ENCODE measurements around the gene NQO1. TPM values are rescaled to one million over a fixed set of nuclear protein-coding genes. Genes with fewer than 3 reads are reported as not detected.

The NQO1 gene
- total and polyA plus RNA-seq, 2 of the 8 experiments (the other 6 are each of a cell fraction or from before 2014, with no cell fraction given), result 32.7 to 45.7 TPM

GRCh38 chr16:69732101-69732500, 5.7 kb upstream of the NQO1 start:
- Histone ChIP-seq H3K27ac (ENCODE audit: low read depth, low read length) (no peak overlapping the region), H3K4me2 (ENCODE audit: insufficient read depth in 1 of 2, low read depth in 2 of 2, low read length in 2 of 2) (no peak overlapping the region), H3K36me3 (ENCODE audit: control insufficient read depth in 2 of 4, insufficient read depth in 4 of 4, low read length in 3 of 4) (no peaks in the 10 kb centered on the region), H2AFZ (ENCODE audit: low read length) (no peak overlapping the region), H3K4ac (replicated peaks; ENCODE audit: insufficient read length, low read depth, low read length) (no peak overlapping the region), H4K5ac (ENCODE audit: insufficient read length, low read depth, low read length) (no peak overlapping the region), H4K91ac (replicated peaks; ENCODE audit: insufficient read length, low read length) (no peak overlapping the region), H2BK12ac (ENCODE audit: low read depth, low read length) (no peak overlapping the region), H2AK5ac (ENCODE audit: low read depth, low read length) (no peak overlapping the region), H3K56ac (replicated peaks; ENCODE audit: insufficient read length, low read depth, low read length) (no peak overlapping the region), H4K8ac (ENCODE audit: extremely low read depth, insufficient read depth, low read length) (no peak overlapping the region), H2BK20ac (ENCODE audit: low read length) (no peak overlapping the region), H3K27me3 (replicated peaks in 1 of 4; ENCODE audit: control insufficient read depth in 3 of 4, extremely low read depth in 1 of 4, insufficient read depth in 3 of 4, low read length in 3 of 4) (no peaks in the 10 kb centered on the region), H3K79me2 (ENCODE audit: control insufficient read depth in 1 of 2, insufficient read depth in 2 of 2, low read length in 2 of 2) (no peaks in the 10 kb centered on the region), H3K79me1 (ENCODE audit: low read depth, low read length) (no peaks in the 10 kb centered on the region), H3K14ac (ENCODE audit: insufficient read length) (no peak overlapping the region), H3K4me3 (ENCODE audit: extremely low read depth in 1 of 4, insufficient read depth in 2 of 4, low read depth in 3 of 4, low read length in 4 of 4) (no peak overlapping the region), H3K4me1 (replicated peaks in 1 of 4; ENCODE audit: control insufficient read depth in 3 of 4, insufficient read depth in 4 of 4, low read length in 3 of 4) (peaks cover 0 to 6% (median 4%) of the 10 kb centered on the region in 4 experiments; a peak in 3 of 7 replicates), H3K23ac (ENCODE audit: insufficient read length) (no peak overlapping the region), H2BK5ac (ENCODE audit: low read depth, low read length) (no peak overlapping the region), H2BK120ac (replicated peaks; ENCODE audit: low read depth, low read length) (no peak overlapping the region), H3K9ac (replicated peaks in 1 of 4; ENCODE audit: extremely low read depth in 1 of 4, low read depth in 3 of 4, low read length in 3 of 4) (peak overlapping the region in 1 of 4 experiments; percentile 40; a peak in 1 of 7 replicates), H4K20me1 (replicated peaks in 1 of 2; ENCODE audit: control insufficient read depth in 1 of 2, insufficient read depth in 2 of 2, low read length in 2 of 2) (no peaks in the 10 kb centered on the region), H3K9me3 (ENCODE audit: insufficient read depth in 2 of 2, low read depth in 1 of 2, low read length in 1 of 2) (no peaks in the 10 kb centered on the region), H2BK15ac (ENCODE audit: low read length) (no peak overlapping the region), H3K23me2 (ENCODE audit: low read depth, low read length) (no peaks in the 10 kb centered on the region), H3K18ac (ENCODE audit: extremely low read depth, low read length) (no peak overlapping the region)
- TF ChIP-seq KDM4A (IDR thresholded peaks at IDR 0.05; ENCODE audit: low read depth, low read length, severe bottlenecking) (no peak), RXRA (IDR thresholded peaks at IDR 0.05; ENCODE audit: insufficient read depth, low read depth, low read length) (no peak), ATF2 (IDR thresholded peaks at IDR 0.05; ENCODE audit: low read length) (no peak), SIN3A (conservative IDR thresholded peaks at IDR 0.05 in 1 of 2, IDR thresholded peaks at IDR 0.05 in 1 of 2; ENCODE audit: low read depth in 1 of 2, low read length in 2 of 2) (no peak), RBBP5 (IDR thresholded peaks at IDR 0.05; ENCODE audit: borderline replicate concordance, low read depth, low read length) (no peak)
- ChIA-PET CTCF (ENCODE audit: partially characterized antibody) (interaction anchor here (0.7 to 1.1 kb wide), 3 partner anchors 19 to 68 kb away, joined by 3 read pairs; no protein-coding TSS in a partner anchor), POLR2A (ENCODE audit: partially characterized antibody) (interaction anchor here (0.8 to 9.9 kb wide), 3 partner anchors 9 to 22 kb away, joined by 5 to 83 read pairs (median 16); partner anchors contain the start of gene NOB1)
- DNase-seq (ENCODE audit: low read depth in 1 of 2, low spot score in 2 of 2), result no peak
- no peak for FAIRE-seq
- 82% methylated on average over 6 of the region's 6 CpGs; no CpG with 5 or more reads in 1 of the 2 experiments for WGBS, 2 experiments (ENCODE audit: extremely low coverage in 1 of 2, insufficient coverage in 1 of 2, insufficient read length in 1 of 2, insufficient replicate concordance in 2 of 2, low coverage in 1 of 2, low lambda C conversion rate in 2 of 2, missing lambda C conversion rate in 1 of 2)

Data from H1 (cell line).